ENCODE measurements around the gene ETV5.

ETV5 gene

GRCh38 chr3:186108941-186109865 is at the start of gene ETV5:
ETV5 (minus strand) TSS chr3:186109089; CDS start chr3:186105868, 3,221 bp downstream.
- peak; percentile 100 for DNase-seq

- no peak for DNase-seq
Measured at GRCh38 chr3:186154641-186155040, 45.8 kb upstream of the ETV5 start.

DNA sequence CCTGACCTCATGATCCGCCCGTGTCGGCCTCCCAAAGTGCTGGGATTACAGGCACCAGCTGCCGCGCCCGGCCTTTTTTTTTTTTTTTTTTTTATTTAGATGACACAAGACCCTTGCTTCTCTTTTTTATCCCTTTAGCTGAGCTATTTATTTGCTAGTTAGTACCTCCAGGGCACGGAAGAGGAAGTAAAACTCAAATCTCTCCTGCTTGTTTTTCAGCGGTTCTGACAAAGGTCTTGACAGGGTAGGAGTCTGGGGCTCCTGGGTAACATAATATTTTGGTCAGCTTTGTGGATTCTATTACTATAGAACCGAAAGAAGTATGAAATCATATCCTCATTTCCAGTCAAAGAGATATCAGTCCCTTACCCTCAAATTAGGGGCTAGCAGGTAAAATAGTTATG is 44.0 kb upstream of the ETV5 start:
- DNase-seq = no peak

- no peak for DNase-seq
Measured at GRCh38 chr3:186152361-186152798, 43.5 kb upstream of the ETV5 start.

- no peak for DNase-seq
Measured at GRCh38 chr3:186151077-186151971, 42.4 kb upstream of the ETV5 start.

GRCh38 chr3:186150041-186150830 is 41.3 kb upstream of the ETV5 start:
- DNase-seq = no peak

DNA sequence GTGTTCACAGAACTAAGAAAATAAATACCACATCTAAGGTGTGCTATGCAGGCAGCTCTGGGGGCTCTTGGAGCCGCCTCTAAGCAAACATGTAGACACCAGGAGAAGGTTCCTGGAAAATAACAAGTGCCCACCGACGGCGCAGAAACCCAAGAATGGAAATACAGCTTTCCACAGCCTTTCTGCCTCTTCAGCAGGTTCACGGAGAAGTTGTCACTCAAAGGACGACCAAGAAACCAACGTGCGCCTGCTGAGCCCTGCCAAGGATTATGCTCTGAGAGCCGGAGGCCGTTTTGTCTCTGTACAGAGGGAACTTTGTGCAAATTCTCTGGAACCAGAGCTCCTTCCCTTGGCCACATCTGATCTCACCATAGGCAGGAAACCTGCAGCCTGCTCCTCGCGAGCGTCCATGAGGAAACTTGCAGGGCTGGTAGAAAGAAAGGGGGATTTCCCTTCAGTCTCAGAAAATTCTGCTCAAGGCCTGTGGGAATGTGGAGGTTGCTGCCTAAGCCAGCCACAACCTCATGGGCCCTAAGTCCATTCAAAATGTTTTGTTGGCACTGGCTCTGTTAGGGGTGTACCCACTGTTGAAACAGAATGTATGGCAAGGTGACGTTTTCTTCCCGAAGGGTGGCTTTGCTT is 40.6 kb upstream of the ETV5 start:
- DNase-seq = no peak

DNA sequence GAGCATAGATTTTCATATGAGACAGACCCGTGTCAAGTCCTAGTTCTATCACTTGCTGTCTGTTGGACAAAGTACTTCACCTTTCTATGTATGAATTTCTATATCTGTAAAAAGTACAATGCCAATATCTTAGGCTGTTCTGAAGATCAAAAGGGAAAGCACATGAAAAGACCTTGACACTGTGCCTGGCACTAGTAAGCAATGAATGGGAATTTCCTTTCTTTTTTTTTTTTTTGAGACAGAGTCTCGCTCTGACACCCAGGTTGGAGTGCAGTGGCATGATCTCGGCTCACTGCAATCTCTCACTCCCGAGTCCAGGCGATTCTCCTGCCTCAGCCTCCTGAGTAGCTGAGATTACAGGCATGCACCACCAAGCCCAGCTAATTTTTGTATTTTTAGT is 35.4 kb upstream of the ETV5 start:
- no peak for DNase-seq

- DNase-seq = no peak
Measured at GRCh38 chr3:186143250-186143649, 34.4 kb upstream of the ETV5 start.

- no peak for DNase-seq
Measured at GRCh38 chr3:186142393-186142932, 33.6 kb upstream of the ETV5 start.

DNA sequence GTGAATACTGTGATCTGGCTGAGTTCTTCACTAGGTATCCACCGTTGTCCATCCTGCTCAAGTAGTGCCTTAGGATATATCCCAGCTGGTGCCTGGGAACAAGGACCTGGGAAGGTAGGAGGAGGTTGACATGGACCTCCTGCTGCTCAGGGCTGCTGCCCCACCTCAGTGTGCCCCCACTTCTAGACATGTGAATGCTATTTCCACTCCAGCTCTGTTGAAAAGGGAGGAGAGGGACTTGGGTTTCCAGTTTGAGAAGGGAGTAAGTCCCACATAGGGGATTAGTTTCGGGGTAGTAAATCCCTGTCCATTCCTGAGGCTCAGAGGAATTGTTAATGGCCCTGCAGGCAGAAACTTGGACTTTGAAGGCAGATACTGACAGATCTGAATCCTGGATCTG is 32.9 kb upstream of the ETV5 start:
- no peak for DNase-seq

- no peak for DNase-seq
Measured at GRCh38 chr3:186138272-186138981, 29.5 kb upstream of the ETV5 start.

- DNase-seq = no peak
Measured at GRCh38 chr3:186137051-186137685, 28.3 kb upstream of the ETV5 start.

GRCh38 chr3:186133980-186134379 is 25.1 kb upstream of the ETV5 start:
- DNase-seq = no peak

DNA sequence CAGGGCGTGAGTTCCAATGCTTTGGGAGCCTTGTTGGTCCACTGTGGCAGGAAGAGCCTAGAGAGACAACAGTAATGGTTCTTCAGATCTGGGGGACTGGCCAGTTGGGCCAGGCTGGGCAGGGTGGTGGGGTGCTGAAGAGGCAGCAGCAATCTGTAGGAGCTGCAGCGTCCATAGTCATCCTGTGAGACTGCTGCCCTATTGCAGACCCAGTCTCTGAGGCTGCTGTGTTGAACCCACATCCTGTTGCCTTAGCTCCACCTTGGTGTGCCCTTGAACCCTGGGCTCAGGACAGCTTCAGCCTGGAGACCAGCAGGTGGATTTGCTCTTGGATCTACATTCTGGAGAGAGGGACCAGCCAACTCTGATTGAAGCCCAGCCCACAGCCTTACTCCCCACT is 23.6 kb upstream of the ETV5 start:
- no peak for DNase-seq

GRCh38 chr3:186129206-186129605 is 20.3 kb upstream of the ETV5 start:
- DNase-seq = no peak

DNA sequence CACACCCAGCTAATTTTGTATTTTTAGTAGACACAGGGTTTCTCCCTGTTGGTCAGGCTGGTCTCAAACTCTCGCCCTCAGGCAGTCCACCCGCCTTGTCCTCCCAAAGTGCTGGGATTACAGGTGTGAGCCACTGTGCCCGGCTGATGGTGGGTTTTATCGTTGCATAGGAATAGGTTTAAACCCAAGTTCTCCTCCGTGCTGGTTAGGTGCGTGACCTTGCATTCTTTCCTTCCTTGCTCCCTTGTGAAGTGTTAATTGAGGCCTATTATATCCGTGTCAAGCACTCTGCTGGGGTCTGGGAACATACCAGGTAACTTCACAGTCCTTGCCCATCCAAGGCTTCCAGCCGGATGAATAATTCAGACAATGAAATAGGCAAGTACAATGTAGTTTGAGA is 19.3 kb upstream of the ETV5 start:
- no peak for DNase-seq

DNA sequence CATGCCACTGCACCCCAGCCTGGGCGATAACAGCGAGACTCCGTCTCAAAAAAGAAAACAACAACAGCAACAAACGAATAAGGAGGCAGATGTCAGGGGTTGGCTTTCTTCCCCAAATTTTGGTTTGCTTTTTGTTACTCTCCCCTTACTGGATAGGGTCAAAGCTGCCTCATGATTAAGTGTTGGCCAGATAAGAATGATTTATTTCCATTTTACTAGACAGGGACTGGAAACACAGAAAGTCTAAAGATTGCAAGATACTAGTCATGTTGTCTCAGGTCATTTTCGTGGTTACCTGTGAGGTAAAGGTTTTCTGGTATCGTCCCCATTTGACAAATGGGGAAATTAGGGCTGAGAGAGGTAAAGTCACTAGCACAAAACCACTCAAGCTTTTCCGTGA is 18.6 kb upstream of the ETV5 start:
- no peak for DNase-seq

GRCh38 chr3:186125118-186125517 is 16.2 kb upstream of the ETV5 start:
- DNase-seq = no peak

- peak; percentile 40 for DNase-seq
Measured at GRCh38 chr3:186124592-186124991, 15.7 kb upstream of the ETV5 start.

DNA sequence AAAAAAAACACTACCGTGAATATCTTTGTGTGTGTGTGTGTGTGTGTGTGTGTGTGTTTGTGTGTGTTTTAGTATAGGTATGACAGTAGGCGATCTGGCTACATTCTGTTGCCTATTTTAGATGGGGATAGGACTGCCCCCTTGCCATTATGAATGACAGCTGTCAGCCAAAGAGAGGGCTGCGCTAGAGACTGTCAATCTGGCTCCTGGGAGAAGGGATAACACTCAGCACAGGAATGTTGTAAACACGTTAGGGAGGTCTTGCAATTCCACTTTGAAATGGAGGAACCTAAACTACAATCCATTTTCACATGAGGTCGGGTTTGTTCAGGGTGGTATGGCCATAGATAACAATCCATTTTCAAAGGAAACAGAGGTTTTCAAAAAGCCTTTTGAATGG is 14.1 kb upstream of the ETV5 start:
- DNase-seq = no peak
